ENCODE results near the gene TRIM66. TPM values are rescaled to one million over a fixed set of nuclear protein-coding genes. Genes with fewer than 3 reads are reported as not detected.

The TRIM66 gene
- total RNA-seq, 2 donors from 2014 or later = 16.2 to 25.3 TPM

GRCh38 chr11:8650401-8650990 lies 32.0 kb downstream of the TRIM66 start:
- ATAC-seq = no peak
- no peak for DNase-seq (ENCODE audit: low spot score in 2 of 2)
- Mint-ChIP-seq H3K27ac (no peak overlapping the region), H3K9me3 (no peaks in the 10 kb centered on the region), H3K36me3 (peaks cover 0 to 10% of the 10 kb centered on the region in 2 donors)

- DNase-seq (ENCODE audit: low spot score in 2 of 2) (no peak), ATAC-seq (no peak)
- Mint-ChIP-seq H3K27ac (no peak overlapping the region), H3K9me3 (no peaks in the 10 kb centered on the region), H3K36me3 (peaks cover 0 to 8% of the 10 kb centered on the region in 2 donors)
These were observed 33.1 kb downstream of the TRIM66 start for GRCh38 chr11:8649361-8649760.

DNA sequence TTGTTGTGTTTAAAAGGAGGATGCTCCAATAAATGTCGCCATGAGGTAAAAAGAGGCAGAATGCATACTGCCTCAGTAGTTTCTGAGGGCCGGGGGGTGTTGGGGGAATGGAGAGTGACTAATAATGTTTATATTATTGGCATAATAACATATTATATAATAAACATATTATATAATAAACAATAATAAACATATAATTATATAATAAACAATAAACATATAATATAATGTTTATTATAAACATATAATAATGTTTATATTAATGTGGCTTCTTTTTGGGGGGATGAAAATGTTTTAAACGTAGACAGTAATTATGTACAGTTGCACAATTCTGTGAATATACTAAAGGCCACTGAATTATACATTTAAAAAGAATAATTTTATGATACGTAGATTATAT lies 35.6 kb downstream of the TRIM66 start:
- no peak for ATAC-seq
- no peak for DNase-seq (ENCODE audit: low spot score in 2 of 2)
- no peaks in the 10 kb centered on the region for H3K9me3 Mint-ChIP-seq
- no peaks in the 10 kb centered on the region for H3K36me3 Mint-ChIP-seq
- no peak overlapping the region for H3K27ac Mint-ChIP-seq

DNA sequence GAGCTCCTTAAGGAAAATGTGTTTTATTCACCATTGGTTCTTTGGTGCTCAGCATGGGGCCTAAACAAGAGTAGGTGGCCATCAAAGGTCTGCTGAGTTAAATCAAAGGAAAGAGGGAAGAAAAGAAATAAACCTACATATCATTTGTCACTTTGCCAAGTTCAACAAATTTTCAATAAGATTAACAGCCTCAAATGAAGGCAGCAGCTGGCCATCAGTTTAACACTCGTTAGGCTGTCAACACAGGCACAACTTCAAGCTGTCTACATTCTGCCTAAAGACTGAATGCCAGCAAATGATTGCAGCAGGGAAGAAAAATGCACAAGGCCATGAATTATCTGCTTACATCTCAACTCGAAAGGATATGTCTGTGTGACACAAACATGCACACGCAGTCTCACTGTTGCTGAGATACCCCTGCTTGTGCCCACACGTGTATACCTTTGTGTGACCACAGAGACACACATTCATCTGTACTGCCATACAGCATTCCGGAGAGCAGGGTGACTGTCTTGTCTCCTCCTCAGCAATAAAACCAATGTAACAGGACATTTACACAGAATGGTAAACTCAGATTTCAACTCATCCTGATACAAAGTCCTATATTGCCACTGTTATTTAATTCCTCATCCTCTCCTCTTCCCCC lies 40.1 kb downstream of the TRIM66 start:
- no peak for DNase-seq (ENCODE audit: low spot score in 2 of 2)
- no peaks in the 10 kb centered on the region for H3K9me3 Mint-ChIP-seq
- H3K36me3 Mint-ChIP-seq = peaks cover 12% of the 10 kb centered on the region in 2 donors
- ATAC-seq = no peak
- H3K27ac Mint-ChIP-seq = peak overlapping the region in 1 of 2 donors; percentile 64

DNA sequence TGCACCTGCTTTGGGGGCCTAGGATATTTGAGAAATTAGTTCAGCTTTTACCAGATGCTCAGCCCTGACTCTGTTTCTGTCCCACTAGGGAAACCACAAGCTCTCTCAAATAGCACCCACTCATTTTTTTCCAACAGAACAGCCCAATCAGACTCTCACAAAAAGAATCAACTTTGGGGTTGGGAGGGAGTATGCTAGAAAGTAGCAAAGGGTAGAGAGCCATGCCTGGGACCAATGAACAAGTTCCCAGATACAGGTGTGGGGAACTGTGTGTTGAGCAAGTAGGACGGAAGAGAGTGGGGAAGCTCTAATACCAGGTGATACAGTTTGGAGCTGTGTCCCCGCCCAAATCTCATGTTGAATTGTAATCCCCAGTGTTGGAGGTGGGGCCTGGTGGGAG lies 41.1 kb downstream of the TRIM66 start:
- H3K9me3 Mint-ChIP-seq = no peaks in the 10 kb centered on the region
- H3K36me3 Mint-ChIP-seq = peaks cover 20 to 21% of the 10 kb centered on the region in 2 donors
- no peak for DNase-seq (ENCODE audit: low spot score in 2 of 2)
- H3K27ac Mint-ChIP-seq = peak overlapping the region in 1 of 2 donors; percentile 64
- ATAC-seq = peak in 1 of 2 donors; percentile 68

GRCh38 chr11:8640267-8640906 lies 42.1 kb downstream of the TRIM66 start:
- no peaks in the 10 kb centered on the region for H3K9me3 Mint-ChIP-seq
- DNase-seq (ENCODE audit: low spot score in 2 of 2) = no peak
- no peak overlapping the region for H3K27ac Mint-ChIP-seq
- no peak for ATAC-seq
- peaks cover 27 to 30% of the 10 kb centered on the region in 2 donors for H3K36me3 Mint-ChIP-seq

DNA sequence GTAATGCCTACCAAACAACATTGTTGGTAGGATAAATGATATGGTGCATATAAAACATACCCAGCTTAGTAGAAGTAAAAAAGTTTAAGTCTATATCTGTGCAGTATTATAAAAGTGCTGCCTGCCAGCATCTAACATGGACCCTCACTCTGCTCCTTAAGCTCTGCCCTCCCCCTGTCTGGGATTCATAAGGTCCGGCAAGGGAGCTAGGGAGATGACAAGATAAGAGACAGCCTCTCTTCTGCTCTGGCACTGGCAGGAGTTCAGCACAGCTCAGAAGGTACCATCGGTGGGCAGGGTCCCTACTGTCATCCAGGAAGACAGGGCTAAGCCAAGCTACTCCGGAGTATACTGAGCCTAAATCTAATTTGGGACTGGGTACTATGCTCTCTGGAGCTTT lies 42.8 kb downstream of the TRIM66 start:
- no peak for ATAC-seq
- no peak overlapping the region for H3K27ac Mint-ChIP-seq
- H3K36me3 Mint-ChIP-seq = peaks cover 27 to 30% of the 10 kb centered on the region in 2 donors
- no peak for DNase-seq (ENCODE audit: low spot score in 2 of 2)
- H3K9me3 Mint-ChIP-seq = no peaks in the 10 kb centered on the region

DNA sequence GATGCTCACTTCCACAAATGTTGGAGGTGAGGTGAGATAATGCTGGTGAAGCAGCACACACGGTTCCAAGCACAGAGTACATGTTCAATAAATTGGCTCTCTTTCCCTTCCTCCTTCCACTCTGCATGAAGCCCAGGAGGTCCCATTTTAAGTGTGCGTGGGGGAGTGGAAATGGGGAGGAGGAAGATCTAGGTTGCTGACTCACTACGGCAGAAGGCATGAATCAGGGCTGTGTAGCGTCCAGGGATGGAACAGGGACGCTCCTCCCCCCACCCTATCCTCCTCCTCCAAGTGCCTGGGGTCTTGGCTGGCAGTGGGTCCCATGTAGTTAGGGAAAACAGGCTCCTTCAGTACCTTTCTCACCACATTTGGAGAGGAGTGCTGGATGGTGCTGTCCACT lies 44.2 kb downstream of the TRIM66 start:
- Mint-ChIP-seq H3K27ac (no peak overlapping the region), H3K9me3 (no peaks in the 10 kb centered on the region), H3K36me3 (peaks cover 27 to 30% of the 10 kb centered on the region in 2 donors)
- ATAC-seq (no peak), DNase-seq (ENCODE audit: low spot score in 2 of 2) (no peak)

- Mint-ChIP-seq H3K36me3 (peaks cover 27 to 30% of the 10 kb centered on the region in 2 donors), H3K27ac (no peak overlapping the region)
These were observed 46.3 kb downstream of the TRIM66 start for GRCh38 chr11:8636127-8636526.

DNA sequence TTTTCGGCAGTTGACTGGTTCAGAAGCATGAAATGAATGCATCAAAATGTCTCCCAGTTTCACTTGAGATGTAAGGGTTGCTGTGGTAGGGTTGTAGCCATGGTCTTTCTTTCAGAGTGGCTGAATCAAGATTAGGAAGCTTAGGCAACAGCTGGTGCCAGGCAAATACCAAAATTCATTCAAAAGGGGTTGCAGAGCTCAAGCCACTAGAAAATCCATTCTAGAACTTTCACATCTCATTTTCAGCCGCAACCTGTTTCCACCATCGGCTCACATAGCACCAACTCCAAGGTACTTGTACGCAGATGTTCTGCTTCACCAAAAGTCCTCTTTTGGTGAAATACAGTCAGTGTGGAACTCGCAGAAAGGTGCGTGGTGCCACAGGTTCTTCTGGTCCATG lies 48.0 kb downstream of the TRIM66 start:
- ATAC-seq (no peak), DNase-seq (ENCODE audit: low spot score in 2 of 2) (no peak)
- no peak overlapping the region for H3K27ac Mint-ChIP-seq
- H3K36me3 Mint-ChIP-seq = peaks cover 27 to 30% of the 10 kb centered on the region in 2 donors
- no peaks in the 10 kb centered on the region for H3K9me3 Mint-ChIP-seq

More at GRCh38 chr11:8636127-8636526, 46.3 kb downstream of the TRIM66 start:
- no peak for ATAC-seq
- DNase-seq (ENCODE audit: low spot score in 2 of 2) = no peak
- no peaks in the 10 kb centered on the region for H3K9me3 Mint-ChIP-seq

DNA sequence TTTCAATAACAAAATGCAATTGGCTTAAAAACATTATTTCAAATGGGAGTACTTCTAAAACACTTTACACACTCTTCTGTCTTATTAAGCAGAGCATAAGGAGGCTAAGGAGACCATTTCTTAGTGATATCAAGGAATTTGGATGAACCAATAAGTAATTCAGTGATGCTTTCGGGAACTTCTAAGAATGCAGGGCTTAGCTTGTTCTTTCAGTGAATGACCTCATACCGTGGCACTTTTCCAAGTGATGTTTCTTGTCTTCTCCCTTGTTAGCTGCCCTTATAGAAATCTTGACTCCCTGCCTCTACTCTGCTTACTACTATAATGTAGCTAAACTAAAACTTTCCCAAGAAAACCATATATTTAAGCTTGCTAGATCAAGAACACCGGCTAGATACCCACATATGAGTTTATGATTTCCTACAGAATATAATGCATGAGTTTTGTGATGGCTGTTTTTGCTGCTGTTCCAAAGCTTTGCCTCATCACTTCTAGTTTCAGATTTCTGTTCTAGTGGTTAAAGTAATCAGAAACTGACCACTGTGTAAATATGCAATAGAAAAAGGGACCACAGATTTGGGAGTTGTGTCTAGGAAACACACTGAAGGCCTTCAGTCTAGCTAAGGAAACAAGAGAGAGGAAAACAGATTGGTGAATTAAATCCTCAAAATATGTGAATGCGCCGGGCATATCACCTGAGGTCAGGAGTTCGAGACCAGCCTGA lies 50.9 kb downstream of the TRIM66 start:
- ATAC-seq (no peak), DNase-seq (ENCODE audit: low spot score in 2 of 2) (no peak)
- Mint-ChIP-seq H3K36me3 (peaks cover 10 to 11% of the 10 kb centered on the region in 2 donors), H3K27ac (no peak overlapping the region), H3K9me3 (no peaks in the 10 kb centered on the region)

DNA sequence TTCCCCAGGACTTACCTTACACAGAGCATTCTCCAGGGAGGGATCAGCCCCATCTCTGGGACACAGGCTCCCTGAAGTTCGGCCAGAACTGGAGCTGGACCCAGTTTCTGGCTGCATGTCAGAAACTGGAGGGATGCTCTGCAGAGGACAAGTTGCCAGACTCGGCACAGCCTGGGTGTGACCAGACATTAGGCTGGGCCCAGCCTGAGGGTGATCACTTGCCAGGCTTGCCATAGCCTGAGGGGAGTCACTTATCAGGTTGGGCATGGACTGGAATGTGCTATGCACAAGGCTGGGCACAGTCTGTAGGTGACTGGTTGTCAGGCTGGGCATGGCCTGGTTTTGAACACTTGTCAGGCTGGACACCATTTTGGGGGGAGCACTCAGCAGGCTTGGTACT lies 57.8 kb downstream of the TRIM66 start:
- Mint-ChIP-seq H3K9me3 (no peaks in the 10 kb centered on the region), H3K27ac (no peak overlapping the region), H3K36me3 (no peaks in the 10 kb centered on the region)
- ATAC-seq (no peak), DNase-seq (ENCODE audit: low spot score in 2 of 2) (no peak)

- Mint-ChIP-seq H3K36me3 (no peaks in the 10 kb centered on the region), H3K27ac (no peak overlapping the region), H3K9me3 (no peaks in the 10 kb centered on the region)
- no peak for ATAC-seq
- no peak for DNase-seq (ENCODE audit: low spot score in 2 of 2)
These were observed 61.3 kb downstream of the TRIM66 start for GRCh38 chr11:8621147-8621546.

GRCh38 chr11:8617063-8617462 lies 65.4 kb downstream of the TRIM66 start:
- Mint-ChIP-seq H3K36me3 (no peaks in the 10 kb centered on the region), H3K27ac (peak overlapping the region in 1 of 2 donors; percentile 69), H3K9me3 (no peaks in the 10 kb centered on the region)
- ATAC-seq (no peak), DNase-seq (ENCODE audit: low spot score in 2 of 2) (no peak)

GRCh38 chr11:8615291-8616032 lies 67.0 kb downstream of the TRIM66 start:
- Mint-ChIP-seq H3K27ac (peak overlapping the region in 1 of 2 donors; percentile 36), H3K36me3 (no peaks in the 10 kb centered on the region), H3K9me3 (no peaks in the 10 kb centered on the region)
- ATAC-seq = no peak
- no peak for DNase-seq (ENCODE audit: low spot score in 2 of 2)

DNA sequence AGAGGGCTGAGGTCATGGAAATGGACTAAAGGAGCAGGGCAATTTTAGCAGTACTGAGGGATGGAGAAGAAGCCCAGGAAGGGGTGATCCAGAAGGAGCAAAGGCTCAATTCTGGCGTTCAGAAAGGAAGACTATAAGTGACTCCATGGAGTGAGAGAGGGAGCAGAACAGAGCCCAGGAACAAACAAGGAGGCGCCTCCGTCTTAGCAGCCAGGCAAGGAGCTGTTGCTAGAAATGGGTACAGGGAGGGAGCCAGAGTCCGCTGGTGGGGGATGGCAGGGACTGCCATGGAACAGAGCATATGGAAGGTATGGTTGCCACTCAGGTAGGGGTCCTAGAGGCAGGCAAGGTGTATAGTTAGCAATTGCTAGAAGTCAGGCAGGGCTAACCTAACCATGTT lies 68.0 kb downstream of the TRIM66 start:
- ATAC-seq = no peak
- DNase-seq (ENCODE audit: low spot score in 2 of 2) = no peak
- Mint-ChIP-seq H3K9me3 (no peaks in the 10 kb centered on the region), H3K27ac (no peak overlapping the region), H3K36me3 (no peaks in the 10 kb centered on the region)

Measured in activated naive CD4-positive, alpha-beta T cell treated with anti-CD3 and anti-CD28 coated beads, Interleukin-2, amount 50 U/mL, for 72 hours (primary cell).